ENCODE data around the gene PIEZO2. TPM values are rescaled to one million over a fixed set of nuclear protein-coding genes. Genes with fewer than 3 reads are reported as not detected.

PIEZO2 gene
- total and polyA plus RNA-seq, 2 of the 8 experiments (the other 6 are each of a cell fraction or from before 2014, with no cell fraction given): 4.7 to 16.5 TPM

- TF ChIP-seq USF2 (IDR thresholded peaks at IDR 0.05; ENCODE audit: low read length): no peak
- TF ChIP-seq TEAD4 (IDR thresholded peaks at IDR 0.05; ENCODE audit: low read depth, low read length): no peak
- no peak for TF ChIP-seq MAX (IDR thresholded peaks at IDR 0.05)
- no peak for TF ChIP-seq POLR2A (IDR thresholded peaks at IDR 0.05; ENCODE audit: control extremely low read depth in 1 of 2, low read depth in 2 of 2, low read length in 2 of 2)
- no peak for TF ChIP-seq GTF2F1 (IDR thresholded peaks at IDR 0.05; ENCODE audit: borderline replicate concordance, low read depth, low read length)
These were observed 400.7 kb downstream of the PIEZO2 start (continued) for GRCh38 chr18:10748641-10749040.
